H1 (cell line): ENCODE data around the gene ZNF75A. TPM values are rescaled to one million over a fixed set of nuclear protein-coding genes. Genes with fewer than 3 reads are reported as not detected.
A peak's percentile ranks its signal among the peaks of the same experiment; 100 is the strongest.

Experiments
- ASH2L ChIP-seq: fragments of 200-600, 300-600 bp; sonication (generic); IDR thresholded peaks from one replicate; pipeline ENCODE4 v1.7.1; 2017; ENCODE audit warnings: low read length
- BRCA1 ChIP-seq: IDR thresholded peaks from 2 replicates; pipeline ENCODE4 v1.6.1; 2012; ENCODE audit warnings: low read depth, low read length, improper control_type of control experiment
- CBX5 ChIP-seq: fragments of 300-800, 300-1000 bp; sonication (generic); IDR thresholded peaks from 2 replicates; pipeline ENCODE4 v1.7.1; 2016; ENCODE audit warnings: antibody characterized with exemption, low read length, low read depth
- CEBPB ChIP-seq: IDR thresholded peaks from 2 replicates; pipeline ENCODE4 v1.6.1; 2012; ENCODE audit warnings: low read depth, low read length
- CREB1 ChIP-seq: IDR thresholded peaks from 2 replicates; pipeline ENCODE4 v1.6.1; 2012; ENCODE audit warnings: inconsistent platforms
- EP300 ChIP-seq, 2 experiments: IDR thresholded peaks; 1 replicate in 1 of 2; 2 replicates in 1 of 2; pipeline ENCODE4 v1.6.1; 2011 to 2012; ENCODE audit warnings: low read depth in 2 of 2, low read length in 2 of 2, mild to moderate bottlenecking in 2 of 2, borderline replicate concordance in 1 of 2, inconsistent platforms in 1 of 2, moderate library complexity in 1 of 2
- GABPA ChIP-seq: IDR thresholded peaks from 2 replicates; pipeline ENCODE4 v1.6.1; 2011; ENCODE audit warnings: mild to moderate bottlenecking, low read length, moderate library complexity, borderline replicate concordance; ENCODE audit not compliant: insufficient read depth
- GTF2F1 ChIP-seq: IDR thresholded peaks from 2 replicates; pipeline ENCODE4 v1.6.1; 2012; ENCODE audit warnings: low read depth, low read length, improper control_type of control experiment, borderline replicate concordance
- KDM1A ChIP-seq: fragments of 200-600, 300-600 bp; sonication (generic); IDR thresholded peaks from 2 replicates; pipeline ENCODE4 v1.7.1; 2016; ENCODE audit warnings: mild to moderate bottlenecking, low read length, borderline replicate concordance
- KDM4A ChIP-seq: IDR thresholded peaks from one replicate; pipeline ENCODE4 v1.7.1; 2012; ENCODE audit warnings: low read depth, mild to moderate bottlenecking, moderate library complexity, low read length, inconsistent platforms; ENCODE audit not compliant: severe bottlenecking
- RBBP5 ChIP-seq: IDR thresholded peaks from 2 replicates; pipeline ENCODE4 v1.7.1; 2012; ENCODE audit warnings: low read depth, mild to moderate bottlenecking, inconsistent platforms, low read length, moderate library complexity, borderline replicate concordance
- RNF2 ChIP-seq: fragments of 200-900, 300-1000 bp; sonication (generic); IDR thresholded peaks from 2 replicates; pipeline ENCODE4 v1.7.1; 2016; ENCODE audit warnings: borderline replicate concordance, low read depth, mild to moderate bottlenecking, antibody characterized with exemption, low read length; ENCODE audit not compliant: poor library complexity, severe bottlenecking; ENCODE audit errors: missing control alignments
- SIN3A ChIP-seq, 2 experiments: IDR thresholded peaks in 1 of 2; conservative IDR thresholded peaks in 1 of 2; 2 replicates each; pipeline ENCODE4 v1.6.1; 2011 to 2012; ENCODE audit warnings: low read length in 2 of 2, improper control_type of control experiment in 1 of 2, low read depth in 1 of 2, mild to moderate bottlenecking in 1 of 2
- SP2 ChIP-seq: IDR thresholded peaks from 2 replicates; pipeline ENCODE4 v1.6.1; 2012; ENCODE audit warnings: mild to moderate bottlenecking, low read length, inconsistent platforms
- SP4 ChIP-seq: IDR thresholded peaks from 2 replicates; pipeline ENCODE4 v1.6.1; 2012; ENCODE audit warnings: low read length, inconsistent platforms
- TAF1 ChIP-seq: IDR thresholded peaks from 2 replicates; pipeline ENCODE4 v1.6.1; 2011; ENCODE audit warnings: mild to moderate bottlenecking, low read depth, low read length
- TAF7 ChIP-seq: optimal IDR thresholded peaks from 2 replicates; pipeline ENCODE3; 2011; ENCODE audit warnings: low read depth, mild to moderate bottlenecking, inconsistent platforms, low read length, moderate library complexity, borderline replicate concordance
- TBP ChIP-seq: IDR thresholded peaks from 2 replicates; pipeline ENCODE4 v1.6.1; 2011; ENCODE audit warnings: low read depth, low read length, improper control_type of control experiment
- USF2 ChIP-seq: IDR thresholded peaks from 2 replicates; pipeline ENCODE4 v1.6.1; 2011; ENCODE audit warnings: low read length, improper control_type of control experiment
- ZNF274 ChIP-seq: IDR thresholded peaks from 2 replicates; pipeline ENCODE4 v1.7.0; 2012; ENCODE audit warnings: low read length, borderline replicate concordance; ENCODE audit errors: extremely low read depth
- polyA plus RNA-seq, 7 experiments: library from polyadenylated mRNA; depleted of rRNA in 3 of 7; stranded (reverse) in 5 of 7; unstranded in 2 of 7; fragments of >200 nt in 5 of 7; fragments of 200-250 nt in 2 of 7; gene quantifications; 1 replicate in 5 of 7; 2 replicates in 1 of 7; 4 replicates in 1 of 7; pipeline versions ENCODE4 v1.2.1 to v1.2.3, GENCODE V29; 2011 to 2013; ENCODE audit warnings: missing spikeins in 2 of 7, mixed read lengths in 2 of 7
- total RNA-seq: library from RNA; stranded (reverse); fragmentation: NEBNext Ultra II Directional; extraction: Animal tissue kit (Norgen Biotek cat#: 25700); gene quantifications from 2 replicates; pipeline ENCODE4 v1.2.1, GENCODE V29; 2021
- TF ChIP-seq, protein P1 (sequence below): IDR thresholded peaks from 2 replicates; pipeline ENCODE4 v1.6.1; 2012; ENCODE audit warnings: inconsistent platforms

ZNF75A gene
- total and polyA plus RNA-seq, 2 of the 8 experiments (the other 6 are each of a cell fraction or from before 2014, with no cell fraction given): 9.3 to 30.0 TPM

GRCh38 chr16:3305109-3306068 lies at the start of gene ZNF75A, which contains the start of gene TIGD7 (continued):
- TF ChIP-seq GABPA (peak; percentile 81), ASH2L (peak; percentile 83), KDM1A (no peak), GTF2F1 (0 out of 2 replicates have a peak, but pooled peaks have one; percentile 68), SP4 (0 out of 2 replicates have a peak, but pooled peaks have one; percentile 19), SP2 (peak; percentile 34; the same call in 1 of the 2 replicates), SIN3A (conservative IDR thresholded peaks at IDR 0.05 in 1 of 2, IDR thresholded peaks at IDR 0.05 in 1 of 2; ENCODE audit: low read depth in 1 of 2, low read length in 2 of 2) (peak in 1 of 2 experiments; percentile 82; a peak in 1 of 4 replicates), RBBP5 (peak; percentile 39), USF2 (no peak), CREB1 (peak; percentile 81), ZNF274 (no peak), TAF7 (peak; percentile 85), CBX5 (no peak), KDM4A (peak; percentile 100), TAF1 (peak; percentile 94), EP300 (IDR thresholded peaks at IDR 0.05; ENCODE audit: borderline replicate concordance in 1 of 2, low read depth in 2 of 2, low read length in 2 of 2) (0 out of 3 replicates have a peak, but pooled peaks of 1 of the 2 experiments have one; percentile 3), CEBPB (no peak), TBP (peak; percentile 85), BRCA1 (no peak), RNF2 (peak; percentile 55)
- TF ChIP-seq, protein P1, sequence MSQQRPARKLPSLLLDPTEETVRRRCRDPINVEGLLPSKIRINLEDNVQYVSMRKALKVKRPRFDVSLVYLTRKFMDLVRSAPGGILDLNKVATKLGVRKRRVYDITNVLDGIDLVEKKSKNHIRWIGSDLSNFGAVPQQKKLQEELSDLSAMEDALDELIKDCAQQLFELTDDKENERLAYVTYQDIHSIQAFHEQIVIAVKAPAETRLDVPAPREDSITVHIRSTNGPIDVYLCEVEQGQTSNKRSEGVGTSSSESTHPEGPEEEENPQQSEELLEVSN: peak; percentile 100
